ENCODE results near the gene RHBDD1. TPM values are rescaled to one million over a fixed set of nuclear protein-coding genes. Genes with fewer than 3 reads are reported as not detected.

RHBDD1 gene
- total RNA-seq, 1 donor from 2014 or later: 14.1 TPM

GRCh38 chr2:226884166-226884565 lies 48.3 kb downstream of the RHBDD1 start:
- no peak overlapping the region for H3K4me3 ChIP-seq (ENCODE audit: low read depth, low read length)
- TF ChIP-seq CTCF (conservative IDR thresholded peaks at IDR 0.05; ENCODE audit: low read depth, low read length): no peak
- DNase-seq (ENCODE audit: low read depth): no peak

GRCh38 chr2:226885769-226886435 lies 50.0 kb downstream of the RHBDD1 start:
- H3K4me3 ChIP-seq (ENCODE audit: low read depth, low read length): no peak overlapping the region
- DNase-seq (ENCODE audit: low read depth): no peak
- no peak for TF ChIP-seq CTCF (conservative IDR thresholded peaks at IDR 0.05; ENCODE audit: low read depth, low read length)

- TF ChIP-seq CTCF (conservative IDR thresholded peaks at IDR 0.05; ENCODE audit: low read depth, low read length): no peak
- no peak overlapping the region for H3K4me3 ChIP-seq (ENCODE audit: low read depth, low read length)
- DNase-seq (ENCODE audit: low read depth): no peak
Measured at GRCh38 chr2:226887940-226888339, 52.1 kb downstream of the RHBDD1 start.

- H3K4me3 ChIP-seq (ENCODE audit: low read depth, low read length): no peak overlapping the region
- no peak for TF ChIP-seq CTCF (conservative IDR thresholded peaks at IDR 0.05; ENCODE audit: low read depth, low read length)
- DNase-seq (ENCODE audit: low read depth): no peak
Measured at GRCh38 chr2:226888378-226888965, 52.6 kb downstream of the RHBDD1 start.

- no peak for TF ChIP-seq CTCF (conservative IDR thresholded peaks at IDR 0.05; ENCODE audit: low read depth, low read length)
- no peak for DNase-seq (ENCODE audit: low read depth)
- no peak overlapping the region for H3K4me3 ChIP-seq (ENCODE audit: low read depth, low read length)
Measured at GRCh38 chr2:226888971-226889370, 53.1 kb downstream of the RHBDD1 start.

- no peak for TF ChIP-seq CTCF (conservative IDR thresholded peaks at IDR 0.05; ENCODE audit: low read depth, low read length)
- no peak overlapping the region for H3K4me3 ChIP-seq (ENCODE audit: low read depth, low read length)
- DNase-seq (ENCODE audit: low read depth): no peak
Measured at GRCh38 chr2:226890286-226890685, 54.4 kb downstream of the RHBDD1 start.

Measured in epithelial cell of proximal tubule (primary cell).